GM12878 (cell line): Measurements from ENCODE around the gene ZMIZ1. TPM values are rescaled to one million over a fixed set of nuclear protein-coding genes. Genes with fewer than 3 reads are reported as not detected.

ENCODE experiments used
- ATAC-seq: fragments of 200-7000 bp; cut with Tn5 transposase; 3 replicates; pipeline ENCODE4 v1.9.1; 2020; ENCODE audit warnings: mild to moderate bottlenecking, moderate library complexity
- BruUV-seq: library from RNA; stranded (reverse); fragments of 400-500 nt; replicated peaks from 2 replicates; lab custom pipeline; 2021; lab: Mats Ljungman, UMichigan
- CTCF ChIA-PET: fragments of 300-600 bp; sonication (Branson Sonifier 250); formaldehyde crosslinking; extraction: SDS; loops from one replicate; lab custom pipeline; 2021; ENCODE audit warnings: inconsistent platforms; lab: Yijun Ruan, JAX
- POLR2A ChIA-PET: fragments of 350-600 bp; formaldehyde crosslinking; extraction: SDS; loops from one replicate; lab custom pipeline; 2021; ENCODE audit warnings: inconsistent platforms; lab: Charles Lee
- RAD21 ChIA-PET: fragments of 300-600 bp; sonication (Branson Sonifier 250); formaldehyde crosslinking; loops from one replicate; lab custom pipeline; 2023; ENCODE audit warnings: antibody characterized with exemption; ENCODE audit not compliant: unreplicated experiment; lab: Charles Lee
- SMC1A ChIA-PET: fragments of 300-600 bp; sonication (Branson Sonifier 250); formaldehyde crosslinking; loops from one replicate; lab custom pipeline; 2023; ENCODE audit not compliant: unreplicated experiment, uncharacterized antibody; lab: Charles Lee
- DNase-seq: peaks from one replicate; pipeline ENCODE4 v3.0.0-alpha.2; 2011; ENCODE audit warnings: low read depth, low spot score
- FAIRE-seq: peaks from 3 replicates; lab custom pipeline; 2011; peaks lifted over from hg19 to GRCh38; lab: Jason Lieb, UNC
- H2AFZ ChIP-seq: 2 replicates; pipeline ENCODE4 v1.6.0; 2011; ENCODE audit warnings: low read depth, low read length, control low read depth; ENCODE audit not compliant: control insufficient read depth
- H3K27ac ChIP-seq: 2 replicates; pipeline ENCODE4 v1.5.1; 2011; ENCODE audit warnings: control low read depth; ENCODE audit not compliant: control insufficient read depth, insufficient read depth
- H3K27me3 ChIP-seq, 2 experiments: replicated peaks in 1 of 2; 2 replicates each; pipeline versions ENCODE4 v1.6.0 to v1.6.1; 2011; ENCODE audit warnings: low read length in 1 of 2; ENCODE audit not compliant: control insufficient read depth in 2 of 2, insufficient read depth in 2 of 2
- H3K36me3 ChIP-seq, 2 experiments: 2 replicates each; pipeline ENCODE4 v1.5.1; 2011; ENCODE audit warnings: low read length in 1 of 2; ENCODE audit not compliant: control insufficient read depth in 2 of 2, insufficient read depth in 2 of 2
- H3K4me1 ChIP-seq: 2 replicates; pipeline ENCODE4 v1.6.1; 2011; ENCODE audit warnings: mild to moderate bottlenecking, low read length, moderate library complexity, mixed read lengths; ENCODE audit not compliant: control insufficient read depth, insufficient read depth
- H3K4me2 ChIP-seq: 2 replicates; pipeline ENCODE4 v1.6.0; 2011; ENCODE audit warnings: control low read depth; ENCODE audit not compliant: control insufficient read depth, insufficient read depth
- H3K4me3 ChIP-seq: fragments of 200-600 bp; sonication (generic); 2 replicates; pipeline ENCODE4 v1.5.1; 2016
- H3K79me2 ChIP-seq: 2 replicates; pipeline ENCODE4 v1.6.0; 2011; ENCODE audit warnings: low read length; ENCODE audit not compliant: control insufficient read depth, insufficient read depth
- H3K9ac ChIP-seq: 2 replicates; pipeline ENCODE4 v1.8.0; 2011; ENCODE audit warnings: low read length, control low read depth, mixed read lengths; ENCODE audit not compliant: control insufficient read depth, insufficient read depth
- H3K9me3 ChIP-seq: replicated peaks from 3 replicates; pipeline ENCODE4 v1.5.1; 2011; ENCODE audit warnings: mild to moderate bottlenecking, low read length; ENCODE audit not compliant: control insufficient read depth, insufficient read depth
- H4K20me1 ChIP-seq: 2 replicates; pipeline ENCODE4 v1.6.0; 2011; ENCODE audit not compliant: control insufficient read depth, insufficient read depth
- BCL11A ChIP-seq: IDR thresholded peaks from 2 replicates; pipeline ENCODE4 v1.6.1; 2011; ENCODE audit warnings: low read depth, low read length
- PML ChIP-seq: IDR thresholded peaks from 2 replicates; pipeline ENCODE4 v1.6.1; 2012; ENCODE audit warnings: low read length, inconsistent platforms
- POLR2A ChIP-seq: IDR thresholded peaks from 2 replicates; pipeline ENCODE4 v1.6.1; 2011; ENCODE audit warnings: low read depth, mild to moderate bottlenecking, low read length
- POLR2AphosphoS5 ChIP-seq: IDR thresholded peaks from 2 replicates; pipeline ENCODE4 v1.6.1; 2011; ENCODE audit warnings: mild to moderate bottlenecking, low read length, inconsistent platforms
- POU2F2 ChIP-seq: IDR thresholded peaks from 3 replicates; pipeline ENCODE4 v1.6.1; 2011; ENCODE audit warnings: low read depth, mild to moderate bottlenecking, low read length, borderline replicate concordance
- WGBS: methylation state at CpG from one replicate; pipeline ENCODE4 v1.1.6; 2016; ENCODE audit warnings: low lambda C conversion rate; ENCODE audit not compliant: insufficient replicate concordance, insufficient coverage; ENCODE audit errors: missing lambda C conversion rate; 5-methylcytosine and 5-hydroxymethylcytosine counted together
- in situ Hi-C: fragments of 300-500 bp; cut with MboI; formaldehyde crosslinking; loops from 9 replicates; pipeline ENCODE4 v1.14.3; 2018; ENCODE audit warnings: mixed read lengths
- intact Hi-C: fragments of 100-400 bp; cut with micrococcal nuclease; formaldehyde crosslinking; loops from one replicate; pipeline ENCODE4 v1.14.2; 2022; ENCODE audit not compliant: unreplicated experiment
- polyA plus RNA-seq, 11 experiments: library from polyadenylated mRNA; depleted of rRNA in 4 of 11; unstranded in 6 of 11; stranded (reverse) in 5 of 11; fragments of >200 nt; fragmentation: Nextera tagmentation in 4 of 11; fragmentation: Illumina TruSeq in 1 of 11; extraction: Ambion mirVana in 4 of 11; extraction: Trizol in 1 of 11; gene quantifications; 1 replicate in 1 of 11; 2 replicates in 10 of 11; pipeline versions ENCODE4 v1.2.1 to v1.2.3, GENCODE V29; 2011 to 2016; ENCODE audit warnings: inconsistent platforms in 2 of 11, missing spikeins in 2 of 11, low read depth in 1 of 11
- total RNA-seq, 4 experiments: library from RNA; depleted of rRNA in 3 of 4; stranded (reverse); fragments of >200 nt in 3 of 4; fragmentation: Illumina TruSeq in 1 of 4; extraction: Trizol in 1 of 4; gene quantifications; 2 replicates each; pipeline versions ENCODE4 v1.2.1 to v1.2.3, GENCODE V29; 2013 to 2021
- TF ChIP-seq, protein P1 (sequence below): IDR thresholded peaks from 2 replicates; pipeline ENCODE4 v1.6.1; 2011; ENCODE audit warnings: mild to moderate bottlenecking, low read depth, low read length, moderate library complexity; ENCODE audit not compliant: insufficient replicate concordance
- TF ChIP-seq, protein P2 (sequence below): IDR thresholded peaks from 2 replicates; pipeline ENCODE4 v1.6.1; 2012; ENCODE audit warnings: improper control_type of control experiment, low read depth, low read length; ENCODE audit not compliant: insufficient replicate concordance

Gene ZMIZ1
- total and polyA plus RNA-seq, 10 of the 15 experiments (the other 5 are each of a cell fraction or from before 2014, with no cell fraction given): 3.1 to 82.3 (median 14.9) TPM

DNA sequence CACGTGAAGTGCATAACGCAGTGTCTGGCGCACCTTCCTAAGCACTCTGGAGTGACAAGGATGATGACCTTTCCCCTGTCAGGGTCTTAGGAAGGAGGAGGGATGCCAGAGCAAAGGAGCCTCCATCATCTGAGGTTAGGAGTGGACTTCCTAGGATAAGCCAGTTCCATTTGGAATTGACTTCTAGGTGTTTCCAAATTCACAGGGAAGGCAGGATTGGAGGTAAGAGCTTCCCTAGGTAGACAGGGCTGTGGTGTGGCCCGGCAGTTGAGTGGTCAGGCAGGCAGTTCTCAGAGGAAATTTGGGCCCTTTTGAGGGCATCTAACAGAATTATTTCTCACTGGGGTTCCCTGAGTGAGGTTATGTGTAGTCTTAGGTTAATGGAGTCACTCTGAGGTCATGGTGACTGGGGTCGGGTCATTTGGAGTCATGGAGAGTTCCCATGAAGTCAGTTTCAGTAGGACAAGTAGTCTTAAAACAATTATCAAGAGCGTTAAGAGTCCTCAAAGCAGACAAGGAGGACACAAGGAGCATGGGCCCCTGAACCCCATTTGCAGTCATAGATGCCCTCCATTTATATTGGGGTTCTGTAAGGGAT is 286.8 kb downstream of the ZMIZ1 start:
- WGBS: 85% methylated on average over 6 of the region's 6 CpGs
- Histone ChIP-seq H3K4me2 (no peak overlapping the region), H4K20me1 (no peaks in the 10 kb centered on the region; the same call in 1 of the 2 replicates), H3K4me1 (peaks cover 19% of the 10 kb centered on the region), H3K9me3 (no peaks in the 10 kb centered on the region; the same call in 2 of the 3 replicates), H3K27ac (no peak overlapping the region), H3K27me3 (no peaks in the 10 kb centered on the region), H3K36me3 (peaks cover 31 to 37% of the 10 kb centered on the region in 2 experiments), H3K9ac (no peak overlapping the region), H3K4me3 (no peak overlapping the region), H2AFZ (no peak overlapping the region), H3K79me2 (peaks cover 14% of the 10 kb centered on the region)
- DNase-seq (no peak), FAIRE-seq (no peak), ATAC-seq (no peak)
- ChIA-PET RAD21 (interaction anchor here (1.0 kb wide), 1 partner anchor 32 kb away, joined by 3 read pairs; no protein-coding TSS in a partner anchor), SMC1A (interaction anchor here (1.5 kb wide), 1 partner anchor 19 kb away, joined by 5 read pairs; no protein-coding TSS in a partner anchor), CTCF (interaction anchor here (1.0 to 2.8 kb wide), 2 partner anchors 18 to 40 kb away, joined by 3 to 22 read pairs; no protein-coding TSS in a partner anchor), POLR2A (no interaction called here)
- in situ Hi-C loops (no loop called here), intact Hi-C loops (no loop called here)
- TF ChIP-seq POLR2A (peak; percentile 72), POU2F2 (peak; percentile 6; the same call in 1 of the 3 replicates), PML (0 out of 2 replicates have a peak, but pooled peaks have one; percentile 35)
- TF ChIP-seq, protein P1, sequence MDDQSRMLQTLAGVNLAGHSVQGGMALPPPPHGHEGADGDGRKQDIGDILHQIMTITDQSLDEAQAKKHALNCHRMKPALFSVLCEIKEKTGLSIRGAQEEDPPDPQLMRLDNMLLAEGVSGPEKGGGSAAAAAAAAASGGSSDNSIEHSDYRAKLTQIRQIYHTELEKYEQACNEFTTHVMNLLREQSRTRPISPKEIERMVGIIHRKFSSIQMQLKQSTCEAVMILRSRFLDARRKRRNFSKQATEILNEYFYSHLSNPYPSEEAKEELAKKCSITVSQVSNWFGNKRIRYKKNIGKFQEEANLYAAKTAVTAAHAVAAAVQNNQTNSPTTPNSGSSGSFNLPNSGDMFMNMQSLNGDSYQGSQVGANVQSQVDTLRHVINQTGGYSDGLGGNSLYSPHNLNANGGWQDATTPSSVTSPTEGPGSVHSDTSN: no peak
- no TSS peak for BruUV-seq

DNA sequence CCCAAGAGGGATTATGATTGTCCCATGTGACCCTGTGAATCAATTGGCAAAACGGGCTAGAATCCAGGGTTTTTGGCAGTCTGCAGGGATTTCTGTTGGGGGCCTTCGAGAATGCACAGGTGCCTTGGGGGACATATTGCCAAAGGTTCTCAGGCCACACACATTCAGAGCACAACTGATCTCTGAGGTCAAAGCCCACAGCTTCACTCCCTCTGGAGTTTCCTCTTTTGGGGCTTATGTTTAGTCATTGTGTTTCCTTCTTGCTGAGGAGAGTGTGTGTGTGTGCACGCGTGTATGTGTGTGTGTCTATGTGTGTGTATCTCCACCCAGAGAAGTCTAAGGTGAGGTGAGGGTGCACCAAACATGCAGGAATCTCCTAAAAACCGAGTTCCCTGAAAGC is 287.3 kb downstream of the ZMIZ1 start:
- WGBS: 59% methylated on average over 5 of the region's 5 CpGs
- Histone ChIP-seq H3K79me2 (peaks cover 11% of the 10 kb centered on the region), H3K9ac (no peak overlapping the region), H3K4me3 (no peak overlapping the region), H3K27me3 (no peaks in the 10 kb centered on the region), H3K4me2 (no peak overlapping the region), H3K9me3 (no peaks in the 10 kb centered on the region; the same call in 2 of the 3 replicates), H3K36me3 (peaks cover 27 to 32% of the 10 kb centered on the region in 2 experiments), H2AFZ (no peak overlapping the region), H3K27ac (no peak overlapping the region), H4K20me1 (no peaks in the 10 kb centered on the region; the same call in 1 of the 2 replicates), H3K4me1 (peaks cover 19% of the 10 kb centered on the region)
- RAD21 ChIA-PET: interaction anchor here (1.0 kb wide), 1 partner anchor 32 kb away, joined by 3 read pairs; no protein-coding TSS in a partner anchor
- POLR2A ChIA-PET: no interaction called here
- FAIRE-seq: no peak
- intact Hi-C loops (no loop called here), in situ Hi-C loops (no loop called here)
- DNase-seq: no peak
- CTCF ChIA-PET: interaction anchor here (0.9 to 4.8 kb wide), 2 partner anchors 13 to 18 kb away, joined by 3 to 24 read pairs; no protein-coding TSS in a partner anchor
- SMC1A ChIA-PET: interaction anchor here (1.5 kb wide), 1 partner anchor 18 kb away, joined by 5 read pairs; no protein-coding TSS in a partner anchor
- ATAC-seq: peak; percentile 33
- no TSS peak for BruUV-seq
- TF ChIP-seq BCL11A (peak; percentile 50; the same call in 1 of the 2 replicates), POLR2AphosphoS5 (peak; percentile 30; the same call in 1 of the 2 replicates)
- TF ChIP-seq, protein P2, sequence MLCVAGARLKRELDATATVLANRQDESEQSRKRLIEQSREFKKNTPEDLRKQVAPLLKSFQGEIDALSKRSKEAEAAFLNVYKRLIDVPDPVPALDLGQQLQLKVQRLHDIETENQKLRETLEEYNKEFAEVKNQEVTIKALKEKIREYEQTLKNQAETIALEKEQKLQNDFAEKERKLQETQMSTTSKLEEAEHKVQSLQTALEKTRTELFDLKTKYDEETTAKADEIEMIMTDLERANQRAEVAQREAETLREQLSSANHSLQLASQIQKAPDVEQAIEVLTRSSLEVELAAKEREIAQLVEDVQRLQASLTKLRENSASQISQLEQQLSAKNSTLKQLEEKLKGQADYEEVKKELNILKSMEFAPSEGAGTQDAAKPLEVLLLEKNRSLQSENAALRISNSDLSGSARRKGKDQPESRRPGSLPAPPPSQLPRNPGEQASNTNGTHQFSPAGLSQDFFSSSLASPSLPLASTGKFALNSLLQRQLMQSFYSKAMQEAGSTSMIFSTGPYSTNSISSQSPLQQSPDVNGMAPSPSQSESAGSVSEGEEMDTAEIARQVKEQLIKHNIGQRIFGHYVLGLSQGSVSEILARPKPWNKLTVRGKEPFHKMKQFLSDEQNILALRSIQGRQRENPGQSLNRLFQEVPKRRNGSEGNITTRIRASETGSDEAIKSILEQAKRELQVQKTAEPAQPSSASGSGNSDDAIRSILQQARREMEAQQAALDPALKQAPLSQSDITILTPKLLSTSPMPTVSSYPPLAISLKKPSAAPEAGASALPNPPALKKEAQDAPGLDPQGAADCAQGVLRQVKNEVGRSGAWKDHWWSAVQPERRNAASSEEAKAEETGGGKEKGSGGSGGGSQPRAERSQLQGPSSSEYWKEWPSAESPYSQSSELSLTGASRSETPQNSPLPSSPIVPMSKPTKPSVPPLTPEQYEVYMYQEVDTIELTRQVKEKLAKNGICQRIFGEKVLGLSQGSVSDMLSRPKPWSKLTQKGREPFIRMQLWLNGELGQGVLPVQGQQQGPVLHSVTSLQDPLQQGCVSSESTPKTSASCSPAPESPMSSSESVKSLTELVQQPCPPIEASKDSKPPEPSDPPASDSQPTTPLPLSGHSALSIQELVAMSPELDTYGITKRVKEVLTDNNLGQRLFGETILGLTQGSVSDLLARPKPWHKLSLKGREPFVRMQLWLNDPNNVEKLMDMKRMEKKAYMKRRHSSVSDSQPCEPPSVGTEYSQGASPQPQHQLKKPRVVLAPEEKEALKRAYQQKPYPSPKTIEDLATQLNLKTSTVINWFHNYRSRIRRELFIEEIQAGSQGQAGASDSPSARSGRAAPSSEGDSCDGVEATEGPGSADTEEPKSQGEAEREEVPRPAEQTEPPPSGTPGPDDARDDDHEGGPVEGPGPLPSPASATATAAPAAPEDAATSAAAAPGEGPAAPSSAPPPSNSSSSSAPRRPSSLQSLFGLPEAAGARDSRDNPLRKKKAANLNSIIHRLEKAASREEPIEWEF: no peak
